GM23338 (cell line): ENCODE results near the gene KRT31. TPM values are rescaled to one million over a fixed set of nuclear protein-coding genes. Genes with fewer than 3 reads are reported as not detected.

Source experiments
- ATAC-seq: fragments of 200-7000 bp; cut with Tn5 transposase; 3 replicates; pipeline ENCODE4 v1.9.1; 2020
- DNase-seq: peaks from one replicate; pipeline ENCODE4 v3.0.0-alpha.2; 2015; ENCODE audit warnings: low spot score
- H2AFZ ChIP-seq: fragments of 200-600 bp; sonication (generic); 2 replicates; pipeline ENCODE4 v1.8.0; 2016; ENCODE audit warnings: antibody characterized with exemption, mild to moderate bottlenecking, moderate library complexity
- H3F3A ChIP-seq: fragments of 200-600 bp; sonication (generic); replicated peaks from 2 replicates; pipeline ENCODE4 v1.8.0; 2017; ENCODE audit warnings: antibody characterized with exemption, mixed run types, low read depth
- H3K27ac ChIP-seq: fragments of 200-600 bp; sonication (generic); 2 replicates; pipeline ENCODE4 v1.6.1; 2016; ENCODE audit warnings: low read depth
- H3K27me3 ChIP-seq: fragments of 200-600 bp; sonication (generic); 2 replicates; pipeline ENCODE4 v1.8.0; 2016; ENCODE audit warnings: mild to moderate bottlenecking, mixed run types, moderate library complexity; ENCODE audit not compliant: insufficient read depth
- H3K36me3 ChIP-seq: fragments of 200-600 bp; sonication (generic); 2 replicates; pipeline ENCODE4 v1.8.0; 2016; ENCODE audit warnings: mild to moderate bottlenecking; ENCODE audit not compliant: insufficient read depth
- H3K4me1 ChIP-seq: fragments of 200-600 bp; sonication (generic); 2 replicates; pipeline ENCODE4 v1.8.0; 2016; ENCODE audit warnings: mild to moderate bottlenecking, moderate library complexity; ENCODE audit not compliant: insufficient read depth
- H3K4me2 ChIP-seq: fragments of 200-600 bp; sonication (generic); 2 replicates; pipeline ENCODE4 v1.7.1; 2017; ENCODE audit warnings: mixed run types
- H3K4me3 ChIP-seq: fragments of 200-600 bp; sonication (generic); 2 replicates; pipeline ENCODE4 v1.6.1; 2016; ENCODE audit warnings: mixed run types
- H3K79me2 ChIP-seq: fragments of 200-600 bp; sonication (generic); replicated peaks from 2 replicates; pipeline ENCODE4 v1.8.0; 2017; ENCODE audit warnings: mild to moderate bottlenecking; ENCODE audit not compliant: insufficient read depth
- H3K9me2 ChIP-seq: fragments of 200-600 bp; sonication (generic); 2 replicates; pipeline ENCODE4 v1.8.0; 2017; ENCODE audit not compliant: insufficient read depth
- H4K20me1 ChIP-seq: fragments of 200-600 bp; sonication (generic); replicated peaks from 2 replicates; pipeline ENCODE4 v1.8.0; 2017; ENCODE audit warnings: mild to moderate bottlenecking; ENCODE audit not compliant: insufficient read depth
- H3K27ac Mint-ChIP-seq: 2 replicates; pipeline ENCODE4 v1.8.0; 2020; ENCODE audit warnings: inconsistent platforms, mild to moderate bottlenecking, moderate library complexity, mixed read lengths
- H3K27me3 Mint-ChIP-seq: 3 replicates; pipeline ENCODE4 v1.8.0; 2022; ENCODE audit warnings: low read depth, mild to moderate bottlenecking, moderate library complexity, mixed read lengths, inconsistent platforms; ENCODE audit not compliant: insufficient read depth, poor library complexity
- H3K36me3 Mint-ChIP-seq: 3 replicates; pipeline ENCODE4 v1.8.0; 2021; ENCODE audit warnings: low read depth, mild to moderate bottlenecking, inconsistent platforms, moderate library complexity, mixed read lengths
- H3K4me1 Mint-ChIP-seq: 3 replicates; pipeline ENCODE4 v1.8.0; 2020; ENCODE audit warnings: mild to moderate bottlenecking, inconsistent platforms, mixed read lengths
- H3K4me3 Mint-ChIP-seq: 3 replicates; pipeline ENCODE4 v1.8.0; 2021; ENCODE audit warnings: moderate library complexity, mild to moderate bottlenecking, inconsistent platforms, mixed read lengths
- H3K9me3 Mint-ChIP-seq: 3 replicates; pipeline ENCODE4 v1.8.0; 2020; ENCODE audit warnings: moderate library complexity, mild to moderate bottlenecking, inconsistent platforms, mixed read lengths
- CREB1 ChIP-seq: fragments of 250-450 bp; sonication (Bioruptor Pico); IDR thresholded peaks from 2 replicates; pipeline ENCODE4 v1.5.0; 2020; ENCODE audit warnings: low read depth, mild to moderate bottlenecking, moderate library complexity
- EZH2 ChIP-seq: fragments of 200-600 bp; sonication (generic); IDR thresholded peaks from one replicate; pipeline ENCODE4 v1.8.0; 2017; ENCODE audit warnings: antibody characterized with exemption, mild to moderate bottlenecking, low read depth; ENCODE audit not compliant: unreplicated experiment
- EZH2phosphoT487 ChIP-seq: fragments of 200-600 bp; sonication (generic); IDR thresholded peaks from one replicate; pipeline ENCODE4 v1.8.1; 2018; ENCODE audit warnings: antibody characterized with exemption; ENCODE audit not compliant: unreplicated experiment
- JUNB ChIP-seq: IDR thresholded peaks from one replicate; pipeline ENCODE4 v1.6.1; 2016; ENCODE audit warnings: antibody characterized with exemption; ENCODE audit not compliant: unreplicated experiment
- NANOG ChIP-seq: IDR thresholded peaks from 2 replicates; pipeline ENCODE4 v1.6.1; 2016; ENCODE audit warnings: antibody characterized with exemption, borderline replicate concordance
- POLR2AphosphoS5 ChIP-seq: IDR thresholded peaks from 2 replicates; pipeline ENCODE4 v1.6.1; 2016; ENCODE audit warnings: antibody characterized with exemption, low read depth
- STAT1 ChIP-seq: IDR thresholded peaks from one replicate; pipeline ENCODE4 v1.6.1; 2016; ENCODE audit warnings: antibody characterized with exemption; ENCODE audit not compliant: unreplicated experiment
- ZNF114 ChIP-seq: fragments of 250-450 bp; sonication (Bioruptor Pico); IDR thresholded peaks from 2 replicates; pipeline ENCODE4 v1.5.0; 2020; ENCODE audit warnings: mild to moderate bottlenecking, moderate library complexity
- ZNF331 ChIP-seq: fragments of 250-450 bp; sonication (Bioruptor Pico); IDR thresholded peaks from 2 replicates; pipeline ENCODE4 v1.5.0; 2020; ENCODE audit warnings: low read depth, mild to moderate bottlenecking, moderate library complexity
- polyA plus RNA-seq: library from polyadenylated mRNA; unstranded; fragments of >200 nt; fragmentation: Nextera tagmentation; extraction: Ambion mirVana; gene quantifications from 2 replicates; pipeline ENCODE4 v1.2.1, GENCODE V29; 2016
- total RNA-seq: library from RNA; depleted of rRNA; stranded (reverse); fragments of >200 nt; shearing (Covaris generic); gene quantifications from 2 replicates; pipeline ENCODE4 v1.2.3, GENCODE V29; 2014
- TF ChIP-seq, protein P1 (sequence below): IDR thresholded peaks from one replicate; pipeline ENCODE4 v1.6.1; 2018; ENCODE audit warnings: antibody characterized with exemption; ENCODE audit not compliant: unreplicated experiment
- TF ChIP-seq, protein P2 (sequence below): IDR thresholded peaks from 2 replicates; pipeline ENCODE4 v1.6.1; 2016; ENCODE audit warnings: antibody characterized with exemption
- TF ChIP-seq, protein P3 (sequence below): fragments of 250-450 bp; sonication (Bioruptor Pico); IDR thresholded peaks from 2 replicates; pipeline ENCODE4 v1.5.0; 2020; ENCODE audit warnings: mild to moderate bottlenecking, moderate library complexity
- TF ChIP-seq, protein P4 (sequence below), 2 experiments: fragments of 200-600 bp in 1 of 2; sonication (generic) in 1 of 2; conservative IDR thresholded peaks; 2 replicates each; pipeline versions ENCODE4 v1.5.1 to v1.6.1; 2016 to 2017; ENCODE audit warnings: antibody characterized with exemption in 2 of 2, low read depth in 2 of 2, mild to moderate bottlenecking in 2 of 2, moderate library complexity in 1 of 2

The KRT31 gene
- total and polyA plus RNA-seq, 2 experiments from 2014 or later: not detected

DNA sequence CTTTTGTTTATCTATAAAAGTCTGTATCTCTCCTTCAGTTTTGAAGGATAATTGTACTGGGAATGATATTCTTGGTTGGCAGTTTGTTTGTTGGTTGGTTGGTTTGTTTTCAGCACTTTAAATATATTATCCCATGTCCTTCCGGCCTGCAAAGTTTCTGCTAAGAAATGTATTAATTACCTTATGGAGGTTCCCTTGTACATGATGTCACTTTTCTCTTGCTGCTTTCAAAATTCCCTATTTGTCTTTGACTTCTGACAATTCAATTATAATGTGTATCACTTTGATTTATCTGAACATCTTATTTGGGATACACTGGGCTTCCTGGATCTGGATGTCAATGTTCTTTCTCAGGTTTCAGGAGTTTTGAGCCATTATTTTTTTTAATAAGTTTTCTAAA, 11.2 kb downstream of the KRT31 start:
- ATAC-seq (no peak), DNase-seq (no peak)
- Histone ChIP-seq H3K27ac (no peak overlapping the region), H2AFZ (no peak overlapping the region), H3K4me3 (no peak overlapping the region), H3K36me3 (no peaks in the 10 kb centered on the region), H3K27me3 (no peaks in the 10 kb centered on the region), H3K9me2 (peaks cover 7% of the 10 kb centered on the region), H3F3A (no peaks in the 10 kb centered on the region), H4K20me1 (no peaks in the 10 kb centered on the region), H3K4me2 (no peak overlapping the region), H3K79me2 (no peaks in the 10 kb centered on the region), H3K4me1 (no peaks in the 10 kb centered on the region)
- Mint-ChIP-seq H3K27me3 (peaks cover 2% of the 10 kb centered on the region), H3K27ac (no peak overlapping the region), H3K4me1 (no peaks in the 10 kb centered on the region), H3K9me3 (peaks cover 9% of the 10 kb centered on the region; the same call in 2 of the 3 replicates), H3K36me3 (no peaks in the 10 kb centered on the region; the same call in 2 of the 3 replicates), H3K4me3 (no peak overlapping the region)
- TF ChIP-seq STAT1 (no peak), POLR2AphosphoS5 (no peak), JUNB (no peak), CREB1 (no peak), ZNF331 (CRISPR knock-in tag) (no peak), ZNF114 (CRISPR knock-in tag) (no peak), NANOG (no peak), EZH2phosphoT487 (no peak), EZH2 (no peak)
- TF ChIP-seq, protein P1, sequence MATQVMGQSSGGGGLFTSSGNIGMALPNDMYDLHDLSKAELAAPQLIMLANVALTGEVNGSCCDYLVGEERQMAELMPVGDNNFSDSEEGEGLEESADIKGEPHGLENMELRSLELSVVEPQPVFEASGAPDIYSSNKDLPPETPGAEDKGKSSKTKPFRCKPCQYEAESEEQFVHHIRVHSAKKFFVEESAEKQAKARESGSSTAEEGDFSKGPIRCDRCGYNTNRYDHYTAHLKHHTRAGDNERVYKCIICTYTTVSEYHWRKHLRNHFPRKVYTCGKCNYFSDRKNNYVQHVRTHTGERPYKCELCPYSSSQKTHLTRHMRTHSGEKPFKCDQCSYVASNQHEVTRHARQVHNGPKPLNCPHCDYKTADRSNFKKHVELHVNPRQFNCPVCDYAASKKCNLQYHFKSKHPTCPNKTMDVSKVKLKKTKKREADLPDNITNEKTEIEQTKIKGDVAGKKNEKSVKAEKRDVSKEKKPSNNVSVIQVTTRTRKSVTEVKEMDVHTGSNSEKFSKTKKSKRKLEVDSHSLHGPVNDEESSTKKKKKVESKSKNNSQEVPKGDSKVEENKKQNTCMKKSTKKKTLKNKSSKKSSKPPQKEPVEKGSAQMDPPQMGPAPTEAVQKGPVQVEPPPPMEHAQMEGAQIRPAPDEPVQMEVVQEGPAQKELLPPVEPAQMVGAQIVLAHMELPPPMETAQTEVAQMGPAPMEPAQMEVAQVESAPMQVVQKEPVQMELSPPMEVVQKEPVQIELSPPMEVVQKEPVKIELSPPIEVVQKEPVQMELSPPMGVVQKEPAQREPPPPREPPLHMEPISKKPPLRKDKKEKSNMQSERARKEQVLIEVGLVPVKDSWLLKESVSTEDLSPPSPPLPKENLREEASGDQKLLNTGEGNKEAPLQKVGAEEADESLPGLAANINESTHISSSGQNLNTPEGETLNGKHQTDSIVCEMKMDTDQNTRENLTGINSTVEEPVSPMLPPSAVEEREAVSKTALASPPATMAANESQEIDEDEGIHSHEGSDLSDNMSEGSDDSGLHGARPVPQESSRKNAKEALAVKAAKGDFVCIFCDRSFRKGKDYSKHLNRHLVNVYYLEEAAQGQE: no peak
- TF ChIP-seq, protein P2, sequence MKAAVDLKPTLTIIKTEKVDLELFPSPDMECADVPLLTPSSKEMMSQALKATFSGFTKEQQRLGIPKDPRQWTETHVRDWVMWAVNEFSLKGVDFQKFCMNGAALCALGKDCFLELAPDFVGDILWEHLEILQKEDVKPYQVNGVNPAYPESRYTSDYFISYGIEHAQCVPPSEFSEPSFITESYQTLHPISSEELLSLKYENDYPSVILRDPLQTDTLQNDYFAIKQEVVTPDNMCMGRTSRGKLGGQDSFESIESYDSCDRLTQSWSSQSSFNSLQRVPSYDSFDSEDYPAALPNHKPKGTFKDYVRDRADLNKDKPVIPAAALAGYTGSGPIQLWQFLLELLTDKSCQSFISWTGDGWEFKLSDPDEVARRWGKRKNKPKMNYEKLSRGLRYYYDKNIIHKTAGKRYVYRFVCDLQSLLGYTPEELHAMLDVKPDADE: no peak
- TF ChIP-seq, protein P3, sequence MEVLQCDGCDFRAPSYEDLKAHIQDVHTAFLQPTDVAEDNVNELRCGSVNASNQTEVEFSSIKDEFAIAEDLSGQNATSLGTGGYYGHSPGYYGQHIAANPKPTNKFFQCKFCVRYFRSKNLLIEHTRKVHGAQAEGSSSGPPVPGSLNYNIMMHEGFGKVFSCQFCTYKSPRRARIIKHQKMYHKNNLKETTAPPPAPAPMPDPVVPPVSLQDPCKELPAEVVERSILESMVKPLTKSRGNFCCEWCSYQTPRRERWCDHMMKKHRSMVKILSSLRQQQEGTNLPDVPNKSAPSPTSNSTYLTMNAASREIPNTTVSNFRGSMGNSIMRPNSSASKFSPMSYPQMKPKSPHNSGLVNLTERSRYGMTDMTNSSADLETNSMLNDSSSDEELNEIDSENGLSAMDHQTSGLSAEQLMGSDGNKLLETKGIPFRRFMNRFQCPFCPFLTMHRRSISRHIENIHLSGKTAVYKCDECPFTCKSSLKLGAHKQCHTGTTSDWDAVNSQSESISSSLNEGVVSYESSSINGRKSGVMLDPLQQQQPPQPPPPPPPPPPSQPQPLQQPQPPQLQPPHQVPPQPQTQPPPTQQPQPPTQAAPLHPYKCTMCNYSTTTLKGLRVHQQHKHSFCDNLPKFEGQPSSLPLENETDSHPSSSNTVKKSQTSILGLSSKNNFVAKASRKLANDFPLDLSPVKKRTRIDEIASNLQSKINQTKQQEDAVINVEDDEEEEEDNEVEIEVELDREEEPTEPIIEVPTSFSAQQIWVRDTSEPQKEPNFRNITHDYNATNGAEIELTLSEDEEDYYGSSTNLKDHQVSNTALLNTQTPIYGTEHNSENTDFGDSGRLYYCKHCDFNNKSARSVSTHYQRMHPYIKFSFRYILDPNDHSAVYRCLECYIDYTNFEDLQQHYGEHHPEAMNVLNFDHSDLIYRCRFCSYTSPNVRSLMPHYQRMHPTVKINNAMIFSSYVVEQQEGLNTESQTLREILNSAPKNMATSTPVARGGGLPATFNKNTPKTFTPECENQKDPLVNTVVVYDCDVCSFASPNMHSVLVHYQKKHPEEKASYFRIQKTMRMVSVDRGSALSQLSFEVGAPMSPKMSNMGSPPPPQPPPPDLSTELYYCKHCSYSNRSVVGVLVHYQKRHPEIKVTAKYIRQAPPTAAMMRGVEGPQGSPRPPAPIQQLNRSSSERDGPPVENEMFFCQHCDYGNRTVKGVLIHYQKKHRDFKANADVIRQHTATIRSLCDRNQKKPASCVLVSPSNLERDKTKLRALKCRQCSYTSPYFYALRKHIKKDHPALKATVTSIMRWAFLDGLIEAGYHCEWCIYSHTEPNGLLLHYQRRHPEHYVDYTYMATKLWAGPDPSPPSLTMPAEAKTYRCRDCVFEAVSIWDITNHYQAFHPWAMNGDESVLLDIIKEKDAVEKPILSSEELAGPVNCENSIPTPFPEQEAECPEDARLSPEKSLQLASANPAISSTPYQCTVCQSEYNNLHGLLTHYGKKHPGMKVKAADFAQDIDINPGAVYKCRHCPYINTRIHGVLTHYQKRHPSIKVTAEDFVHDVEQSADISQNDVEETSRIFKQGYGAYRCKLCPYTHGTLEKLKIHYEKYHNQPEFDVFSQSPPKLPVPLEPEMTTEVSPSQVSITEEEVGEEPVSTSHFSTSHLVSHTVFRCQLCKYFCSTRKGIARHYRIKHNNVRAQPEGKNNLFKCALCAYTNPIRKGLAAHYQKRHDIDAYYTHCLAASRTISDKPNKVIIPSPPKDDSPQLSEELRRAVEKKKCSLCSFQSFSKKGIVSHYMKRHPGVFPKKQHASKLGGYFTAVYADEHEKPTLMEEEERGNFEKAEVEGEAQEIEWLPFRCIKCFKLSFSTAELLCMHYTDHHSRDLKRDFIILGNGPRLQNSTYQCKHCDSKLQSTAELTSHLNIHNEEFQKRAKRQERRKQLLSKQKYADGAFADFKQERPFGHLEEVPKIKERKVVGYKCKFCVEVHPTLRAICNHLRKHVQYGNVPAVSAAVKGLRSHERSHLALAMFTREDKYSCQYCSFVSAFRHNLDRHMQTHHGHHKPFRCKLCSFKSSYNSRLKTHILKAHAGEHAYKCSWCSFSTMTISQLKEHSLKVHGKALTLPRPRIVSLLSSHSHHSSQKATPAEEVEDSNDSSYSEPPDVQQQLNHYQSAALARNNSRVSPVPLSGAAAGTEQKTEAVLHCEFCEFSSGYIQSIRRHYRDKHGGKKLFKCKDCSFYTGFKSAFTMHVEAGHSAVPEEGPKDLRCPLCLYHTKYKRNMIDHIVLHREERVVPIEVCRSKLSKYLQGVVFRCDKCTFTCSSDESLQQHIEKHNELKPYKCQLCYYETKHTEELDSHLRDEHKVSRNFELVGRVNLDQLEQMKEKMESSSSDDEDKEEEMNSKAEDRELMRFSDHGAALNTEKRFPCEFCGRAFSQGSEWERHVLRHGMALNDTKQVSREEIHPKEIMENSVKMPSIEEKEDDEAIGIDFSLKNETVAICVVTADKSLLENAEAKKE: no peak
- TF ChIP-seq, protein P4, sequence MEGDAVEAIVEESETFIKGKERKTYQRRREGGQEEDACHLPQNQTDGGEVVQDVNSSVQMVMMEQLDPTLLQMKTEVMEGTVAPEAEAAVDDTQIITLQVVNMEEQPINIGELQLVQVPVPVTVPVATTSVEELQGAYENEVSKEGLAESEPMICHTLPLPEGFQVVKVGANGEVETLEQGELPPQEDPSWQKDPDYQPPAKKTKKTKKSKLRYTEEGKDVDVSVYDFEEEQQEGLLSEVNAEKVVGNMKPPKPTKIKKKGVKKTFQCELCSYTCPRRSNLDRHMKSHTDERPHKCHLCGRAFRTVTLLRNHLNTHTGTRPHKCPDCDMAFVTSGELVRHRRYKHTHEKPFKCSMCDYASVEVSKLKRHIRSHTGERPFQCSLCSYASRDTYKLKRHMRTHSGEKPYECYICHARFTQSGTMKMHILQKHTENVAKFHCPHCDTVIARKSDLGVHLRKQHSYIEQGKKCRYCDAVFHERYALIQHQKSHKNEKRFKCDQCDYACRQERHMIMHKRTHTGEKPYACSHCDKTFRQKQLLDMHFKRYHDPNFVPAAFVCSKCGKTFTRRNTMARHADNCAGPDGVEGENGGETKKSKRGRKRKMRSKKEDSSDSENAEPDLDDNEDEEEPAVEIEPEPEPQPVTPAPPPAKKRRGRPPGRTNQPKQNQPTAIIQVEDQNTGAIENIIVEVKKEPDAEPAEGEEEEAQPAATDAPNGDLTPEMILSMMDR (conservative IDR thresholded peaks at IDR 0.05; ENCODE audit: low read depth in 2 of 2): no peak
